Measurements from ENCODE around the gene BPHL.

DNA sequence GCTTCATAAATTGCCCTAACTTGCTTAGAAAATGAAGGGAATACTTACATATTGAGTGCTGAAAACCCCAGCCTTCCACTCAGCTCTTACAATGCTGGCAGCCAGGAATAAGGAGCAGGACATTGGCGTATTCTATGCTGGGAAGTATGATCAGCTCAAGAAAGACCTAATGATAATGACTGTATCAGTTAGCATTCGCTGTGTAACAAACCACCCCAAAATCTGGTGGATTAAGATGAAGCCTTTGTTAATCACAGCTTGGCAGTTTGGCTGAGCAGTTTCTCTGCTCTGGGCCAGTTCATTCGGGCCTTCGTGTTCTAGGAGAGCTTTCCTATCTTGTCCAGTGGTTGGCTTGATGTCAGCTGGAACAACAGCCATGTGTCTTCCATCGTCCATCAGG is 72.3 kb downstream of the BPHL start:
- no peak for TF ChIP-seq CTCF (IDR thresholded peaks at IDR 0.05 in 2 of 3, conservative IDR thresholded peaks at IDR 0.05 in 1 of 3; ENCODE audit: borderline replicate concordance in 1 of 3, insufficient read depth in 1 of 3, low read depth in 2 of 3, low read length in 2 of 3)
- TF ChIP-seq POLR2AphosphoS5 (IDR thresholded peaks at IDR 0.05; ENCODE audit: low read depth, low read length), result no peak
- TF ChIP-seq, protein P1, sequence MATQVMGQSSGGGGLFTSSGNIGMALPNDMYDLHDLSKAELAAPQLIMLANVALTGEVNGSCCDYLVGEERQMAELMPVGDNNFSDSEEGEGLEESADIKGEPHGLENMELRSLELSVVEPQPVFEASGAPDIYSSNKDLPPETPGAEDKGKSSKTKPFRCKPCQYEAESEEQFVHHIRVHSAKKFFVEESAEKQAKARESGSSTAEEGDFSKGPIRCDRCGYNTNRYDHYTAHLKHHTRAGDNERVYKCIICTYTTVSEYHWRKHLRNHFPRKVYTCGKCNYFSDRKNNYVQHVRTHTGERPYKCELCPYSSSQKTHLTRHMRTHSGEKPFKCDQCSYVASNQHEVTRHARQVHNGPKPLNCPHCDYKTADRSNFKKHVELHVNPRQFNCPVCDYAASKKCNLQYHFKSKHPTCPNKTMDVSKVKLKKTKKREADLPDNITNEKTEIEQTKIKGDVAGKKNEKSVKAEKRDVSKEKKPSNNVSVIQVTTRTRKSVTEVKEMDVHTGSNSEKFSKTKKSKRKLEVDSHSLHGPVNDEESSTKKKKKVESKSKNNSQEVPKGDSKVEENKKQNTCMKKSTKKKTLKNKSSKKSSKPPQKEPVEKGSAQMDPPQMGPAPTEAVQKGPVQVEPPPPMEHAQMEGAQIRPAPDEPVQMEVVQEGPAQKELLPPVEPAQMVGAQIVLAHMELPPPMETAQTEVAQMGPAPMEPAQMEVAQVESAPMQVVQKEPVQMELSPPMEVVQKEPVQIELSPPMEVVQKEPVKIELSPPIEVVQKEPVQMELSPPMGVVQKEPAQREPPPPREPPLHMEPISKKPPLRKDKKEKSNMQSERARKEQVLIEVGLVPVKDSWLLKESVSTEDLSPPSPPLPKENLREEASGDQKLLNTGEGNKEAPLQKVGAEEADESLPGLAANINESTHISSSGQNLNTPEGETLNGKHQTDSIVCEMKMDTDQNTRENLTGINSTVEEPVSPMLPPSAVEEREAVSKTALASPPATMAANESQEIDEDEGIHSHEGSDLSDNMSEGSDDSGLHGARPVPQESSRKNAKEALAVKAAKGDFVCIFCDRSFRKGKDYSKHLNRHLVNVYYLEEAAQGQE (IDR thresholded peaks at IDR 0.05; ENCODE audit: low read depth), result no peak
- no peak for TF ChIP-seq EZH2 (IDR thresholded peaks at IDR 0.05)
- TF ChIP-seq MAX (IDR thresholded peaks at IDR 0.05), result no peak
- TF ChIP-seq TCF7L2 (IDR thresholded peaks at IDR 0.05; ENCODE audit: borderline replicate concordance, extremely low read depth, insufficient read depth, insufficient read length), result no peak
- no peak for TF ChIP-seq SIN3A (IDR thresholded peaks at IDR 0.05; ENCODE audit: low read depth)
- TF ChIP-seq POLR2A (IDR thresholded peaks at IDR 0.05; ENCODE audit: borderline replicate concordance, extremely low read depth, insufficient read depth, insufficient read length), result no peak
- no peak for TF ChIP-seq RAD21 (IDR thresholded peaks at IDR 0.05; ENCODE audit: low read depth)

All from HCT116 (cell line).